Mesendoderm (in vitro differentiated cells): Measurements from ENCODE around the gene C1orf185.
A peak's percentile ranks its signal among the peaks of the same experiment; 100 is the strongest.
"Not testable (repeated sequence)": the region's sequence is repeated elsewhere in the genome, so short reads cannot be mapped to it uniquely, and the experiment has no call there.

Experiments used
- DNase-seq: peaks from one replicate; pipeline ENCODE4 v3.0.0; 2013
- H2AK5ac ChIP-seq: 2 replicates; pipeline ENCODE4 v1.6.1; 2013; ENCODE audit warnings: low read length, inconsistent platforms
- H2BK120ac ChIP-seq: 2 replicates; pipeline ENCODE4 v1.6.1; 2013; ENCODE audit warnings: low read depth, mild to moderate bottlenecking, low read length, moderate library complexity, mixed read lengths
- H2BK15ac ChIP-seq: replicated peaks from 2 replicates; pipeline ENCODE4 v1.6.1; 2013; ENCODE audit warnings: low read depth, mild to moderate bottlenecking, moderate library complexity
- H2BK5ac ChIP-seq: 2 replicates; pipeline ENCODE4 v1.6.1; 2013; ENCODE audit warnings: low read length, inconsistent platforms
- H3K18ac ChIP-seq: 2 replicates; pipeline ENCODE4 v1.6.1; 2013; ENCODE audit warnings: mild to moderate bottlenecking, low read length, mixed read lengths
- H3K23ac ChIP-seq: one replicate; pipeline ENCODE4 v1.6.1; 2013; ENCODE audit warnings: low read length
- H3K27ac ChIP-seq: 2 replicates; pipeline ENCODE4 v1.5.1; 2013; ENCODE audit warnings: low read depth, mild to moderate bottlenecking, inconsistent platforms, low read length, moderate library complexity
- H3K27me3 ChIP-seq: 2 replicates; pipeline ENCODE4 v1.6.1; 2013; ENCODE audit warnings: low read length, control low read depth, mild to moderate bottlenecking, inconsistent platforms; ENCODE audit not compliant: insufficient read depth, poor library complexity
- H3K36me3 ChIP-seq: 2 replicates; pipeline ENCODE4 v1.6.1; 2013; ENCODE audit warnings: low read length, inconsistent platforms; ENCODE audit not compliant: control insufficient read depth, insufficient read depth
- H3K4ac ChIP-seq: one replicate; pipeline ENCODE4 v1.6.1; 2013; ENCODE audit warnings: low read depth, mild to moderate bottlenecking, low read length, moderate library complexity
- H3K4me1 ChIP-seq: 2 replicates; pipeline ENCODE4 v1.6.1; 2013; ENCODE audit warnings: low read depth, low read length, inconsistent platforms; ENCODE audit not compliant: control insufficient read depth
- H3K4me2 ChIP-seq: 2 replicates; pipeline ENCODE4 v1.6.1; 2013; ENCODE audit warnings: low read length
- H3K4me3 ChIP-seq: 2 replicates; pipeline ENCODE4 v1.5.1; 2013; ENCODE audit warnings: mild to moderate bottlenecking, low read length
- H3K56ac ChIP-seq: one replicate; pipeline ENCODE4 v1.6.1; 2013; ENCODE audit warnings: low read length
- H3K79me1 ChIP-seq: 2 replicates; pipeline ENCODE4 v1.6.1; 2013; ENCODE audit warnings: low read length, inconsistent platforms
- H3K79me2 ChIP-seq: 2 replicates; pipeline ENCODE4 v1.6.1; 2013; ENCODE audit warnings: mild to moderate bottlenecking, low read length; ENCODE audit not compliant: control insufficient read depth, insufficient read depth
- H3K9ac ChIP-seq: 2 replicates; pipeline ENCODE4 v1.6.1; 2013; ENCODE audit warnings: low read length, inconsistent platforms
- H4K5ac ChIP-seq: one replicate; pipeline ENCODE4 v1.6.1; 2013; ENCODE audit warnings: low read length
- H4K8ac ChIP-seq: one replicate; pipeline ENCODE4 v1.6.1; 2013; ENCODE audit warnings: low read depth, mild to moderate bottlenecking, control low read depth, low read length, moderate library complexity
- WGBS: extraction: QIAGEN DNeasy Blood & Tissue Kit; methylation state at CpG from one replicate; pipeline ENCODE4 v1.1.7; 2013; ENCODE audit warnings: low lambda C conversion rate, missing lambda C conversion rate; ENCODE audit not compliant: insufficient coverage; ENCODE audit errors: extremely low coverage; 5-methylcytosine and 5-hydroxymethylcytosine counted together

The C1orf185 gene

GRCh38 chr1:51175278-51175677, 73.2 kb downstream of the C1orf185 start:
- Histone ChIP-seq H4K8ac (no peak overlapping the region), H4K5ac (no peak overlapping the region), H3K9ac (no peak overlapping the region), H3K36me3 (no peaks in the 10 kb centered on the region), H2BK120ac (no peak overlapping the region), H3K23ac (no peak overlapping the region), H3K4ac (no peak overlapping the region), H3K79me1 (no peaks in the 10 kb centered on the region), H3K79me2 (no peaks in the 10 kb centered on the region), H3K27ac (no peak overlapping the region), H2BK5ac (no peak overlapping the region), H3K56ac (no peak overlapping the region), H3K4me1 (no peaks in the 10 kb centered on the region), H2BK15ac (no peak overlapping the region), H3K27me3 (no peaks in the 10 kb centered on the region), H2AK5ac (no peak overlapping the region), H3K18ac (no peak overlapping the region), H3K4me2 (no peak overlapping the region), H3K4me3 (no peak overlapping the region)
- no CpG with 5 or more reads among the region's 2 CpGs for WGBS
- DNase-seq, result peak; percentile 6

- H3K36me3 ChIP-seq, H3K27me3 ChIP-seq, H3K18ac ChIP-seq: not testable (repeated sequence)
These were observed 76.0 kb downstream of the C1orf185 start for GRCh38 chr1:51177988-51178387.

GRCh38 chr1:51188230-51188629, 86.2 kb downstream of the C1orf185 start:
- Histone ChIP-seq H3K4me1 (no peaks in the 10 kb centered on the region), H3K18ac (no peak overlapping the region), H2BK15ac (no peak overlapping the region), H4K5ac (no peak overlapping the region), H2AK5ac (no peak overlapping the region), H3K4me2 (no peak overlapping the region), H3K23ac (no peak overlapping the region), H3K56ac (no peak overlapping the region), H3K27ac (no peak overlapping the region), H2BK120ac (no peak overlapping the region), H3K36me3 (no peaks in the 10 kb centered on the region), H3K79me1 (no peaks in the 10 kb centered on the region), H3K4me3 (no peak overlapping the region), H3K4ac (no peak overlapping the region), H3K27me3 (no peaks in the 10 kb centered on the region), H4K8ac (no peak overlapping the region), H2BK5ac (no peak overlapping the region), H3K9ac (no peak overlapping the region), H3K79me2 (no peaks in the 10 kb centered on the region)
- DNase-seq, result no peak

More at GRCh38 chr1:51177988-51178387, 76.0 kb downstream of the C1orf185 start:
- not testable (repeated sequence) for H3K79me2 ChIP-seq, H2BK5ac ChIP-seq, H4K5ac ChIP-seq, H2AK5ac ChIP-seq, H3K79me1 ChIP-seq, H3K4ac ChIP-seq, H4K8ac ChIP-seq, H3K4me3 ChIP-seq, H3K4me2 ChIP-seq, H3K23ac ChIP-seq, DNase-seq, H3K4me1 ChIP-seq, H3K27ac ChIP-seq, H3K9ac ChIP-seq, H3K56ac ChIP-seq, H2BK15ac ChIP-seq, H2BK120ac ChIP-seq
- WGBS, result no CpG with 5 or more reads among the region's 6 CpGs

GRCh38 chr1:51189421-51190073, 87.5 kb downstream of the C1orf185 start:
- DNase-seq, result peak; percentile 58
- Histone ChIP-seq H2BK5ac (no peak overlapping the region), H3K18ac (no peak overlapping the region), H4K8ac (no peak overlapping the region), H3K27ac (no peak overlapping the region), H3K56ac (no peak overlapping the region), H3K9ac (no peak overlapping the region), H3K36me3 (no peaks in the 10 kb centered on the region), H3K79me2 (no peaks in the 10 kb centered on the region), H2AK5ac (no peak overlapping the region), H3K23ac (no peak overlapping the region), H2BK15ac (no peak overlapping the region), H3K27me3 (no peaks in the 10 kb centered on the region), H3K4me1 (no peaks in the 10 kb centered on the region), H3K4ac (no peak overlapping the region), H4K5ac (no peak overlapping the region), H2BK120ac (no peak overlapping the region), H3K4me3 (no peak overlapping the region), H3K4me2 (no peak overlapping the region), H3K79me1 (no peaks in the 10 kb centered on the region)
- no CpG with 5 or more reads among the region's 2 CpGs for WGBS

- no peak overlapping the region for H3K56ac ChIP-seq
- no peak overlapping the region for H3K4ac ChIP-seq
- no peak for DNase-seq
These were observed 88.9 kb downstream of the C1orf185 start for GRCh38 chr1:51190961-51191360.

GRCh38 chr1:51192213-51192843, 90.3 kb downstream of the C1orf185 start:
- no peak overlapping the region for H2BK120ac ChIP-seq
- no peaks in the 10 kb centered on the region for H3K79me1 ChIP-seq
- H3K18ac ChIP-seq, result no peak overlapping the region
- H3K79me2 ChIP-seq, result no peaks in the 10 kb centered on the region
- H4K5ac ChIP-seq, result no peak overlapping the region
- 100% methylated on average over 2 of the region's 3 CpGs for WGBS
- DNase-seq, result peak; percentile 82
- no peak overlapping the region for H2BK5ac ChIP-seq
- H3K4me2 ChIP-seq, result no peak overlapping the region
- no peaks in the 10 kb centered on the region for H3K27me3 ChIP-seq
- no peak overlapping the region for H2BK15ac ChIP-seq
- no peak overlapping the region for H3K4me3 ChIP-seq
- no peak overlapping the region for H3K4ac ChIP-seq
- no peak overlapping the region for H2AK5ac ChIP-seq
- H3K56ac ChIP-seq, result no peak overlapping the region
- no peaks in the 10 kb centered on the region for H3K36me3 ChIP-seq
- no peak overlapping the region for H3K9ac ChIP-seq
- H3K4me1 ChIP-seq, result no peaks in the 10 kb centered on the region
- no peak overlapping the region for H3K23ac ChIP-seq
- no peak overlapping the region for H3K27ac ChIP-seq
- H4K8ac ChIP-seq, result no peak overlapping the region

More at GRCh38 chr1:51190961-51191360, 88.9 kb downstream of the C1orf185 start:
- H4K5ac ChIP-seq, result no peak overlapping the region
- H3K18ac ChIP-seq, result no peak overlapping the region
- H3K36me3 ChIP-seq, result no peaks in the 10 kb centered on the region
- H3K9ac ChIP-seq, result no peak overlapping the region
- H3K27ac ChIP-seq, result no peak overlapping the region
- no peak overlapping the region for H2BK5ac ChIP-seq
- H3K4me3 ChIP-seq, result no peak overlapping the region
- H3K4me2 ChIP-seq, result no peak overlapping the region
- no peaks in the 10 kb centered on the region for H3K79me1 ChIP-seq
- no peak overlapping the region for H3K23ac ChIP-seq
- no CpG with 5 or more reads among the region's 1 CpG for WGBS
- H3K4me1 ChIP-seq, result no peaks in the 10 kb centered on the region
- no peak overlapping the region for H2AK5ac ChIP-seq
- no peaks in the 10 kb centered on the region for H3K27me3 ChIP-seq
- H2BK15ac ChIP-seq, result no peak overlapping the region
- no peaks in the 10 kb centered on the region for H3K79me2 ChIP-seq
- H2BK120ac ChIP-seq, result no peak overlapping the region
- no peak overlapping the region for H4K8ac ChIP-seq
